ENCODE results near the gene SLC7A7. TPM values are rescaled to one million over a fixed set of nuclear protein-coding genes. Genes with fewer than 3 reads are reported as not detected.

SLC7A7 gene
- polyA plus RNA-seq, 3 donors, result 262 to 425 (median 371) TPM

DNA sequence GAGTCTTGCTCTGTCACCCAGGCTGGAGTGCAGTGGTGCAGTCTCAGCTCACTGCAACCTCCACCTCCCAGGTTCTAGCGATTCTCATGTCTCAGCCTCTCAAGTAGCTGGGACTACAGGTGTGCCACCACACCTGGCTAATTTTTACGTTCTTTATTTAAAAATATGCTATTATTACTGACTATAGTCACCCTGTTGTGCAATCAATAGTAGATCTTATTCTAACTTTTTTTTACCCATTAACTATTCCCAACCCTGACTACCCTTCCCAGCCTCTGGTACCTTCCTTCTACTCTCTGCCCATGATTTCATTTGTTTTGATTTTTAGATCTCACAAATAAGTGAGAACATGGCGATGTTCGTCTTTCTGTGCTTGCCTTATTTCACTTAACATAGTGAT is 46.3 kb downstream of the SLC7A7 start:
- H3K27ac Mint-ChIP-seq, result peak overlapping the region in 6 of 7 donors; percentile 16 to 88 (median 67)
- H3K79me2 ChIP-seq (ENCODE audit: insufficient read depth, low read length), result peaks cover 47% of the 10 kb centered on the region
- TF ChIP-seq, protein P1, sequence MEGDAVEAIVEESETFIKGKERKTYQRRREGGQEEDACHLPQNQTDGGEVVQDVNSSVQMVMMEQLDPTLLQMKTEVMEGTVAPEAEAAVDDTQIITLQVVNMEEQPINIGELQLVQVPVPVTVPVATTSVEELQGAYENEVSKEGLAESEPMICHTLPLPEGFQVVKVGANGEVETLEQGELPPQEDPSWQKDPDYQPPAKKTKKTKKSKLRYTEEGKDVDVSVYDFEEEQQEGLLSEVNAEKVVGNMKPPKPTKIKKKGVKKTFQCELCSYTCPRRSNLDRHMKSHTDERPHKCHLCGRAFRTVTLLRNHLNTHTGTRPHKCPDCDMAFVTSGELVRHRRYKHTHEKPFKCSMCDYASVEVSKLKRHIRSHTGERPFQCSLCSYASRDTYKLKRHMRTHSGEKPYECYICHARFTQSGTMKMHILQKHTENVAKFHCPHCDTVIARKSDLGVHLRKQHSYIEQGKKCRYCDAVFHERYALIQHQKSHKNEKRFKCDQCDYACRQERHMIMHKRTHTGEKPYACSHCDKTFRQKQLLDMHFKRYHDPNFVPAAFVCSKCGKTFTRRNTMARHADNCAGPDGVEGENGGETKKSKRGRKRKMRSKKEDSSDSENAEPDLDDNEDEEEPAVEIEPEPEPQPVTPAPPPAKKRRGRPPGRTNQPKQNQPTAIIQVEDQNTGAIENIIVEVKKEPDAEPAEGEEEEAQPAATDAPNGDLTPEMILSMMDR (IDR thresholded peaks at IDR 0.05), result no peak
- intact Hi-C loops (cut with micrococcal nuclease), result loop anchor here (5.0 to 10.0 kb wide), 3 partner anchors 46 to 172 kb away; partner anchors contain the start of genes SLC7A7 (in 2 of the 2) and ABHD4 (in 1 of the 2)
- peaks cover 66% of the 10 kb centered on the region for H4K20me1 ChIP-seq (ENCODE audit: insufficient read depth, low read length)
- H3K27ac ChIP-seq (ENCODE audit: low read depth in 1 of 2, low read length in 2 of 2), result peak overlapping the region in 1 of 2 donors; percentile 21
- no peaks in the 10 kb centered on the region for H3K27me3 Mint-ChIP-seq (ENCODE audit: low read depth in 3 of 3)
- no peak overlapping the region for H2AFZ ChIP-seq (ENCODE audit: insufficient read depth, low read depth, low read length, poor library complexity, severe bottlenecking)
- peaks cover 20 to 25% of the 10 kb centered on the region in 2 donors for H3K4me1 ChIP-seq (ENCODE audit: control insufficient read depth in 1 of 2, insufficient read depth in 2 of 2, low read length in 2 of 2)
- no peak overlapping the region for H3K4me3 ChIP-seq (replicated peaks in 1 of 3; ENCODE audit: low read depth in 2 of 3, low read length in 3 of 3)
- peaks cover 28% of the 10 kb centered on the region for H3K4me1 Mint-ChIP-seq
- H3K9ac ChIP-seq (ENCODE audit: insufficient read depth, low read length, poor library complexity, severe bottlenecking), result no peak overlapping the region
- H3K4me2 ChIP-seq (replicated peaks; ENCODE audit: extremely low read depth, low read length, poor library complexity, severe bottlenecking), result no peak overlapping the region
- peaks cover 57 to 62% of the 10 kb centered on the region in 2 donors for H3K36me3 Mint-ChIP-seq
- no peak for DNase-seq
- H3K9me3 ChIP-seq (replicated peaks in 1 of 2; ENCODE audit: control insufficient read depth in 1 of 2, insufficient read depth in 1 of 2, low read length in 2 of 2), result no peaks in the 10 kb centered on the region
- whole genome bisulfite sequencing (ENCODE audit: insufficient coverage), result no CpG with 5 or more reads among the region's 4 CpGs
- H3K36me3 ChIP-seq (replicated peaks in 1 of 2; ENCODE audit: control insufficient read depth in 1 of 2, insufficient read depth in 2 of 2, low read length in 2 of 2), result peaks cover 49 to 61% of the 10 kb centered on the region in 2 donors
- no peaks in the 10 kb centered on the region for H3K9me3 Mint-ChIP-seq
- H3K4me3 Mint-ChIP-seq, result no peak overlapping the region
- H3K27me3 ChIP-seq (ENCODE audit: control insufficient read depth in 2 of 2, insufficient read depth in 2 of 2, low read length in 2 of 2), result no peaks in the 10 kb centered on the region

DNA sequence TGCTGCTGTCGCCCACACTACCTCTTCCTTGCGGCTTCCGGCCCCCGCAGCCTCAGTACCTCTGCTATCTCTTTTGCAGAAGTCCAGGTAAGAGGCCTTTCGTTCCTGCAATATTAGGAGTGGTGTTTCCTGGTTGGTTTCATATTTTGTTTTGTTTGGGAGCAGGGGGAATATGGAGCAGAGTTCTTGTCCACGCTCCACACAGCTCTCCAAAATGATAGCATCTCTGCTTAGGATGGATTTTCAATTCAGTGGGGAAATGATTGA is 48.0 kb downstream of the SLC7A7 start:
- TF ChIP-seq, protein P1 (IDR thresholded peaks at IDR 0.05), result no peak
- Histone ChIP-seq H3K4me2 (replicated peaks; ENCODE audit: extremely low read depth, low read length, poor library complexity, severe bottlenecking) (peak overlapping the region; percentile 77), H3K9me3 (replicated peaks in 1 of 2; ENCODE audit: control insufficient read depth in 1 of 2, insufficient read depth in 1 of 2, low read length in 2 of 2) (peaks cover 1% of the 10 kb centered on the region in 2 donors), H2AFZ (ENCODE audit: insufficient read depth, low read depth, low read length, poor library complexity, severe bottlenecking) (peak overlapping the region; percentile 82), H3K79me2 (ENCODE audit: insufficient read depth, low read length) (peaks cover 47% of the 10 kb centered on the region), H3K36me3 (replicated peaks in 1 of 2; ENCODE audit: control insufficient read depth in 1 of 2, insufficient read depth in 2 of 2, low read length in 2 of 2) (peaks cover 35 to 44% of the 10 kb centered on the region in 2 donors), H3K4me1 (ENCODE audit: control insufficient read depth in 1 of 2, insufficient read depth in 2 of 2, low read length in 2 of 2) (peaks cover 20 to 25% of the 10 kb centered on the region in 2 donors), H3K27me3 (ENCODE audit: control insufficient read depth in 2 of 2, insufficient read depth in 2 of 2, low read length in 2 of 2) (no peaks in the 10 kb centered on the region), H3K4me3 (replicated peaks in 1 of 3; ENCODE audit: low read depth in 2 of 3, low read length in 3 of 3) (peak overlapping the region; percentile 77 to 97 (median 90)), H3K27ac (ENCODE audit: low read depth in 1 of 2, low read length in 2 of 2) (peak overlapping the region; percentile 88 to 94), H4K20me1 (ENCODE audit: insufficient read depth, low read length) (peaks cover 49% of the 10 kb centered on the region), H3K9ac (ENCODE audit: insufficient read depth, low read length, poor library complexity, severe bottlenecking) (peak overlapping the region; percentile 87)
- Mint-ChIP-seq H3K4me1 (peaks cover 28% of the 10 kb centered on the region), H3K27ac (peak overlapping the region; percentile 89 to 98 (median 97)), H3K4me3 (peak overlapping the region; percentile 88 to 94), H3K9me3 (peaks cover 0 to 7% (median 2%) of the 10 kb centered on the region in 7 donors), H3K36me3 (peaks cover 44 to 50% of the 10 kb centered on the region in 2 donors), H3K27me3 (ENCODE audit: low read depth in 3 of 3) (no peaks in the 10 kb centered on the region)
- DNase-seq, result peak in 1 of 3 donors; percentile 12
- WGBS (ENCODE audit: insufficient coverage), result 0% methylated on average over 3 of the region's 6 CpGs
- intact Hi-C loops (cut with micrococcal nuclease), result loop anchor here (5.0 to 10.0 kb wide), 3 partner anchors 48 to 170 kb away; partner anchors contain the start of genes SLC7A7 (in 2 of the 2) and ABHD4 (in 1 of the 2)

Data from CD14-positive monocyte (primary cell).